T follicular helper cell (primary cell): Measurements from ENCODE around the gene KRTAP5-1.

Experiments used
- DNase-seq: peaks from one replicate; pipeline ENCODE4 v3.0.0-alpha.2; 2020; ENCODE audit warnings: low read depth

KRTAP5-1 gene

GRCh38 chr11:1559111-1559951, 25.8 kb downstream of the KRTAP5-1 start:
- no peak for DNase-seq

DNA sequence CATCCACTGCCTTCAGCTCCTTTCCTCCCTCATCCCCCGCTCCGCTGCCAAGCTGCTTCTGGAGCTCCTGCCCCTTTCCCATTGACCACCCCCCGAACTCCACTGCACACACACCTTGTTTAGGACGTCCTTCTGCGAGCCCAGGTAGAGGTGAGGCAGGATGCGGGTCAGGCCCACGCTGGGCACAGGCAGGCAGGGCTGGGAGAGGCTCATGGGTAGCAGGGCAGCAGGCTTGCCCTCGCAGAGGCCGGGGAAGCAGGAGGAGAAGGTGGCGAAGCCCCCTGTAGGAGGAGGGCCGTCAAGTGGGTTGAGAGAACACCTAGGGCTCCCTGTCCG, 26.3 kb downstream of the KRTAP5-1 start:
- DNase-seq = no peak

DNA sequence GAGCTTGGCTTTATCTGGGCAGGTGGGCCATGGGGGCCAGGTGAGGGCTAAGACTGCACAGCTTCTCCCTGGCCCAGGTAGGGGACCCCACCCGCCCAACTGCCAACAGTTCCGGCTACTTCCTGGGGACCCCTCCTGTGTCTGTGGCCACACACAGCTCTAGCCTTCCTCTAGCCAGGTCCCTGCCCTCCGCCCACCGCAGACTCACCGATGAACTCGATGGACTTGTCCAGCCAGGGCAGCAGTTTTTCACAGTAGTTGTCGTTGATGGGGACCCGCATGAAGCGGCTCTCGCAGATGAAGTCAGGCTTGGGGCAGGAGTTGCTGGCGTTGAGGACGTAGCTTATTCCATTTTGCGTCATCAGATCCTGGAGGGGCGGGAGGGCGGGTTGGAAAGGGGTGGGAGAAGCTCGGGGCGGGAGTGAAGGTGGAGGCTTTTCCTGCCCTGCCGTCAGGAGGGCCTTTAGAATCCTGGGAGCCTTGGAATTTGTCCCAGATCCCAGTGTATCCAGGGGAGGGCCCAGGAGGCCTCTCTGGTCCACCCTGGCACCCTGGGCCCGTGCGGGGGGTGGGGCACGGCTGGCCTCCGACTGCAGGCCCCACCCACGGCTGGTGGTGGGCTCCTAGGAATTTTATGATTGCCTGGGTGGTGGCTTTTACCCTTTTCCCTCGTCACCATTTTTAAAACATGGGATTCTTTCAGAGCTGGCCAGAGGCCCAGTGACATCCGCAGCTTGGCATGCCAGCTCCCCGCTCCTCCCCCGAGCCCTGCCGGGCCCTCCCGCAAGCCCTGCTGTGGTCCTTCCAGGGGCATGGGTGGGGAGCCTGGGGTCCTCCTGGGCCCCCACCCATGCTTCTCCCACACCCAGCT, 26.9 kb downstream of the KRTAP5-1 start:
- no peak for DNase-seq

DNA sequence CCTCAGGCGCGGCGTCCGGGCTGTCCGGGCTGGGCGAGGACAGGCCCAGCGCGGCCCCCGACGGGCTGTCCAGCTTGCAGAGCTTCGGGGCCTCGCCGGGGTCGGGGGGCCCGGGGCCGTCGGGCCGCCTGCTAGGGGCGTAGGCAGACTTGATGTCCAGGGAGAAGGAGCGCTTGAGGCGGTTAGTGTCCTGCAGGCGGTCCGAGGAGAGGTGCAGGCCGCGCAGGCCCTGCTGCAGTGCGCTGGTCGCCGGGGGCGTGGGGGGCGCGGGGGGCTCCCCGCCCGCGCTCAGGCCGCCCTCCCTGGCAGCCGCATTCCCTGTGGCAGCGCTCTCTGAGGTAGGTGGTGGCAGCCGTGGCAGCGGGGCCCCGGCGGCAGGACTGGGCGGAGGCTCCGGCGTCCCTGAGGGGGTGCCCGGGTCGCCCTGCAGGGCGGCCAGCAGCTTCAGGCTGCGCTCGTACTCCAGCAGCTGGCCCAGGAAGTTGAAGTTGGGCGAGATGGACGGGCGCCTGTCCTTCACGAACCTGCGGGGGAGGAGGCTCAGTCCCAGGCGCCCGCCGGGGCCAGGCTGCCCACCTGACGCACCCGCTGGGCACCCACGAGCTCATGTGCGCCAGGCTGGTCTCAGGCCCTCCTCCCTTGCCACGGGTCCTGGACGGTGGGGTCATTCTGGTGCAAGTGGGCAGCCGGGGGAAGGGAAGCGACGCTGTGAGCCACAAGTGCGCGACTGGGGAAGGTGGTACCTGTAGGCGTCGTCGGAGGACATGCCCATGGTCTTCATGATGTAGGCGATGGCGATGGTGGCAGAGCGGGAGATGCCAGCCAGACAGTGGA, 27.8 kb downstream of the KRTAP5-1 start:
- no peak for DNase-seq

GRCh38 chr11:1556278-1556902, 28.7 kb downstream of the KRTAP5-1 start:
- no peak for DNase-seq

DNA sequence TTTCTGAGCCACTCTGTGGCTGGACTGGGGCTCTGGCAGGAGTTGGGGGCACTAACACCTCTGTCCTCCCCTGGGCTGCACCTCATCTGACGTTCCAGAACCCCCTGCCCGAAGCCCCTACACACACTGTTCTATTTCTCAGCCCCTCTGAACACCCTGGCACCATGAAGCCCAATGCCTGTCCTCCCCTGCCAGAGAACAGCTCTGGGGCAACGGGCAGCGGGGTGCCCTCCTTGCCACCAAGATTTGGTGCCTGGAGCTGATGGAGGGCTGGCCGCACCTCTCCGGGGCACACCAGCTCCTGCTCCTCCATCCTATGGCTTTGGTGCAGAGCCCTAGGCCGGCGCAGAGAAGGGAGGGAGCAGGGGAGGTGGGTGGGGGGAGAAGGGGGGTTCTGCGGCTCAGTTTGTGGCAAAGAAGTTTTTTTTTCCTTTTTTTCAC, 29.4 kb downstream of the KRTAP5-1 start:
- DNase-seq = no peak

DNA sequence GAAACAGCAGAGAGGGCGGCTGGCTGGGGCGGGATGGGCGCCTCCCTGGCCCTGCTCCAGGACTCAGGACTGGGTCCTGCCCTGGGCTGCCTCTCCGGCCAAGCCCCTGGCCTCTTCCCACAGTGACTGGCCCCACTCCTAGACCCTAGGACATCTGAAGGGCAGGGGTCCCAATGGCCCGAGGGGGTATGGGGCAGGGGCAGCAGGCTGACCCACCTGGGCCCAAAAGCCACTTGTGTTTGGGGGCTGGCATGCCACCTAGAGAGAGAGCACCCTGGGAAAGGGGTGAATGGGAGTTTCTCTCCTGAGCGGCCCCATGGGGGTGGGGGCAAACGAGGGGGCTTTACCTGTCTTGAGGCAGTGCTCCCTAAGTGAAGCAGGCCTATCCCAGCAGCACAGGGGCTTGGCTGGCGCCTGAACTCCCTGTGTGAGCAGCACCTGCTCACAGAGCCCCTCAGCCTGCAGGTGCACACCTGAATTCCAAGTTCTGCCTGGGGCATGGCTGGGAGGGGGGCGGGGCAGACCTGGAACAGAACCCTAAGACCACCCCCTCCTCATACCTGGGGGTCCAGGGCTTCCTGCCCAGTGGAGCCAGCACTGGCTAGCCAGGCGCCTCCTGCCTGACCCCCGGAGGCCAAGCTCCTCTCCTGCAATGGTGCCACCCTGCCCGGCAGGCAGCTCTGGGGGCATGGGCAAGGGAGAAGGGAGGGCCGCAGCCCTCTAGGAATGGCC, 29.9 kb downstream of the KRTAP5-1 start:
- DNase-seq = no peak

DNA sequence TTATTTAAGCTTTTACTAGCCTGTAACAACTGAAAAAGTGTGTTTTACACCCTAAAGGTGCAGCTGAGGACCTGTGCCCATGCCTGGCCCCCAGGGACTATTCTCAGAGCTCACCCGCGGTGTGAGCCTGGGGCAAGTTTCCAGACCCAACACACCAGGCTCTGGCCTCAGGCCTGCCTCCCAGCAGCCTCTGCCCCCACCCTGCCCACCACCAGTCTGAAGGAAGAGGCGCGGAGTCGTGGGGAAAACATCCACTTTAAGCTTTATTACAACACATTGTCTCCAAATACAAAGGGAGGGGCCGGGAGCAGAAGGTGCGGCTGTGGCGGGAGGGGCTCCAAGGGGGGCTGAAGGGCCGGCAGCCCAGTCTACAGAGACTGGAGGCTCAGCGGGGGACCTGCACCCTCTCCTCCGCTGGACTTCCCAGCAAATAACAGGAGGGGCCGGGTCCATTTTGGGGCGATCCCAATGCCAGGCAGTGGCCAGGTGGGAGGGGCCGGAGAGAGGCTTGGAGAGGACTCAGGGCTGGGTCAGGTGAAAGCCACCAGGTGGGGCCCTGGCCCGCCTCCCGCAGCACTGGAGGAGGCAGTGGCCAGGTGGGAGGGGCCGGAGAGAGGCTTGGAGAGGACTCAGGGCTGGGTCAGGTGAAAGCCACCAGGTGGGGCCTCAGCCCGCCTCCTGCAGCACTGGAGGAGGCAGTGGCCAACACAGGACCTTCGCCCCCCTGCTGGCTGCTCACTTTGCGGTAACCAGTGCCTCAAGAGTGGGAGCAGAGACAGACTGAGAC, 31.1 kb downstream of the KRTAP5-1 start:
- no peak for DNase-seq

GRCh38 chr11:1549338-1550330, 35.4 kb downstream of the KRTAP5-1 start:
- no peak for DNase-seq

DNA sequence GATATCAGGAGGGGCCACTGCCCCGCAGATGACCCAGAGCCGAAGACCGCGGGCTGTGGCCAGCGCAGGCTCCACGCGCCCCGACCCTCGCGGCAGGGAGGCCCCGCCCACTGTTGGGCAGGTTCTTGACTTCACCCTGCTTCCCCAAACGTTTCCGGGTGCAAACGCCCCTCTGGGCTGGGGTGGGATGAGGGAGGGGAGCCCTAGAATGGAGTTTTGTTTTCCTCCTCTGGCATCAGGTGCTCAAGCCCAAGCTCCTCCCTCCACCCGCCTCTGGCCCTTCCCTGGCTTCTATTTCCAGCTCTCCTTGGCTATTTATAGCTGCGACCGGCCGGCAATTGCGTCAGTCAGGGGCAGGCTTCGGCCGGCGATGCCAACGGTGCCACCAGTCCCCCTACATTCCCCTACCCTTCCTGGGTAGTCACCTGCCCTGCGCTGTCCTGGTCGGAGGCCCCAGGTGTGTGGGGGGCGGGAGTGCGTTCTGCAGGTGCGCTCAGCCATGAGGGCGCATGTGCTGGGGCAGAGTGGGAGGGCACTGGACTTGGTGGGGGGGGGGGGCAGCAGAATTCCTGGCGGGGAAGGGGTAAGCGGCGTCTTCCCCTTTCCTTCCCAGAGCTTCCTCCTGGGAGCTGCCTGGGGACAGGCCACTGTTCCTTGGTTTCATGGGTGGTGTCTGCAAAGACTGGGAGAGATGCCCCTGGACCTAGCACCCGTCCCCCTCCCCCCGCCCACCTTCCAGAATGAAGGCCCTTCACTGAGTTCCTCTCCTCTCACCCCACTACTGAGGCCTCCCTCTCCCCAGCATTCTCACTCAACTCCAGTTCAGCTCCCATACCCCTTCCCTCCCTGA, 36.6 kb downstream of the KRTAP5-1 start:
- DNase-seq = no peak

GRCh38 chr11:1547467-1548098, 37.5 kb downstream of the KRTAP5-1 start:
- no peak for DNase-seq

DNA sequence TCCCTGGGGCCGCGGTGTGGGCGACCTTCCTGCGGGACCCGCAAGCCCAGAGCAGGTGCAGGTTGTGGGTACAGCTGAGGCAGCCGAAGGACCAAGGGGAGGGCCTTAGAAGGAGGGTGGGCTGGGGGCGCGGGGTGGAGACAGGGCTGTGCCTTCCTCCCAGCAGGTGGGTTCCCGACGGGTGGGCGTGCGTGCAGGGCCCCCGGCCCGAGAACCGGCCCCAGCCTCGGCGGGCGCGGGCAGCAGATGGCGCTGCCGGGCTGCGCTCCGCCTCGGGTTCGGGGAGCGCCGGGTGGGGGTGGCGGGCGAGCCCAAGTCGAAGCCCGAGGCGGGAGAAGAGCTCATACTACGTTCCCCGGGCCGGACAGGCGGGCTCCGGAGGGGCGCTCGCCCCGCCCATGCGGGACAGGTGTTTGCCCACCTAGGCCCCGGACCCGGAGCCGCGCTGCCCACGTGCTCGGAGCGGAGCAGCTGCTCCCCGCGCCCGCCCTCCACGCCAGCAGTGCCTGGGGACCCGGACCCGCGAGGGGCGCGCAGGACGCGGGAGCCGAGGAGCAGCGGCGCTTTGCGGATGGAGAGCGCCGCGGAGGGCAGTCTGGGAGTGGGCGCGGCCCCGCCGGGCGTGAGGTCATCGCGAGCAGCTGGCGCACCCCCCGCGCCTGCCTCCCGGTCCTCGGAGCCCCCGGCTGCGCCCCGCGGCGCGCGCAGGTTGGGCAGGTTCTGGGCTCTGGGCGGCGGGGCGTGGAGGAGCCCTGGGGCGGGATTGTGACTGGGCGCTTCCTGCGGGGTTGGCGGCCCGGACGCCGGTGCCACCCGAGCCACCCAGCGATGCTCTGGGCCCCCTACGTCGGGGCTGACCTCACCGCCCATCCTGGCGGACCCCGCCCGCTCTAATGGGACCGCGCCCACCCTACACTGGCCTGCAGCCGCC, 38.3 kb downstream of the KRTAP5-1 start:
- DNase-seq = no peak

- no peak for DNase-seq
Observed at GRCh38 chr11:1546077-1546535, 39.0 kb downstream of the KRTAP5-1 start.

GRCh38 chr11:1545432-1545831, 39.7 kb downstream of the KRTAP5-1 start:
- no peak for DNase-seq

GRCh38 chr11:1544536-1544935, 40.5 kb downstream of the KRTAP5-1 start:
- no peak for DNase-seq

GRCh38 chr11:1543606-1544263, 41.3 kb downstream of the KRTAP5-1 start:
- no peak for DNase-seq
